Right forelimb (tissue), 1 donor: ENCODE data around the gene ZNF629.
A peak's percentile ranks its signal among the peaks of the same experiment; 100 is the strongest.
"Not testable (repeated sequence)": the region's sequence is repeated elsewhere in the genome, so short reads cannot be mapped to it uniquely, and the experiment has no call there.

ENCODE experiments used
- DNase-seq: peaks from one replicate; pipeline ENCODE4 v3.0.0-alpha.2; 2018

Gene ZNF629

GRCh38 chr16:30786936-30787612 is at the start of gene ZNF629:
TSS of gene ZNF629 (minus strand) at chr16:30787205. CDS start at chr16:30784482, 2,723 bp downstream.
- DNase-seq: peak; percentile 83

GRCh38 chr16:30834130-30834740 is 47.2 kb upstream of the ZNF629 start:
- DNase-seq: no peak

- no peak for DNase-seq
Observed at GRCh38 chr16:30830072-30830417, 43.0 kb upstream of the ZNF629 start.

GRCh38 chr16:30829130-30830071 is 42.4 kb upstream of the ZNF629 start:
- no peak for DNase-seq

DNA sequence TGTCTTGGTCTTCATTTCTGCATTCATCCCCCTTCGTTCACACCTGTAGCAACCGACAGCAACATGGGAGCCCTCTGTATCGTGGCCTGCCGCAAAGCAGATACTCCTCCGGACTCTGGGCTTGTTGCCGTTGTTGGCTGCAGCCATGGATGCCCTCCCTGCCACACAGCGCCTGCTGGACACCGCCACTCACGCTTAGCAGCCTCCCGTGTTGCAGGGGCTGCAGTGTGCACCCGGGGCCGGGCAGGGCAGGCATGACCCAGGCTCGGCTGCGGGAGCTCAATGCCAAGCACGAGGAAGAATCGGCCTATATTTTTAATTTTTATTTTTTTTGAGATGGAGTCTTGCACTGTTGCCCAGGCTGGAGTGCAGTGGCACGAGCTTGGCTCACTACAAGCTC is 34.9 kb upstream of the ZNF629 start:
- no peak for DNase-seq

GRCh38 chr16:30821441-30821840 is 34.4 kb upstream of the ZNF629 start:
- DNase-seq: not testable (repeated sequence)

DNA sequence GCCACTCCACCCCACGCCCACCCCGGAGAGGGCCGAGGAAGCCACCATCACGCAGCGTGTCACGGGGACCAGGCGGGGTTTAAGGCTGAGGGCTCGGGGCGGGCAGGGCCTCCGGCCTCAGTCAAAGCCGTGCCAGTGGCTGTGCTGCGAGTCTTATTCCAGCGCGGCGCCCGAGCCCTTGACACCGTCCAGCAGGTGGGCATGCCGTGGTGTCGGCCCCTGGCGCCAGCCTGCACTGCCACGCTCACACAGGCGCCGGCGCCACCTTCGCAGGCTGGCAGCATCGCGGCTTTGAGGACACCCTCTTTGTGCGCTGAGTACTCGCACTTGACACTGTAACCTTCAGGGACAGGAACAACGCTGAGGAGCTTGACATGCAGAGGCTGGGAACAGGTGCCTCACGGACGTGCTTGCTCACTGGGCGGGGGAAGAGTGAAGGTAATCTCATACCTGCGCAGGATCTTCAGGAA is 34.0 kb upstream of the ZNF629 start:
- no peak for DNase-seq

GRCh38 chr16:30816769-30817168 is 29.8 kb upstream of the ZNF629 start:
- no peak for DNase-seq

GRCh38 chr16:30813821-30814189 is 26.8 kb upstream of the ZNF629 start:
- DNase-seq: no peak

DNA sequence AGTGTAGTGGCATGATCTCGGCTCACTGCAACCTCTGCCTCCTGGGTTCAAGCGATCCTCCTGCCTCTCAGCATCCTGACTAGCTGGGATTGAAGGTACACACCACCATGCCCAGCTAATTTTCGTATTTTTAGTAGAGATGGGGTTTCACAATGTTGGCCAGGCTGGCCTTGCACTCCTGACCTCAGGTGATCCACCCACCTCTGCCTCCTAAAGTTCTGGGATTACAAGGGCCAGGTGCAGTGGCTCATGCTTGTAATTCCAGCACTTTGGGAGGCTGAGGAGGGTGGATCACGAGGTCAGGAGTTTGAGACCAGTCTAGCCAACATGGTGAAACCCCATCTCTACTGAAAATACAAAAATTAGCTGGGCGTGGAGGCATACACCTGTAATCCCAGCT is 22.7 kb upstream of the ZNF629 start:
- not testable (repeated sequence) for DNase-seq

- DNase-seq: not testable (repeated sequence)
Observed at GRCh38 chr16:30808890-30809426, 22.0 kb upstream of the ZNF629 start.

DNA sequence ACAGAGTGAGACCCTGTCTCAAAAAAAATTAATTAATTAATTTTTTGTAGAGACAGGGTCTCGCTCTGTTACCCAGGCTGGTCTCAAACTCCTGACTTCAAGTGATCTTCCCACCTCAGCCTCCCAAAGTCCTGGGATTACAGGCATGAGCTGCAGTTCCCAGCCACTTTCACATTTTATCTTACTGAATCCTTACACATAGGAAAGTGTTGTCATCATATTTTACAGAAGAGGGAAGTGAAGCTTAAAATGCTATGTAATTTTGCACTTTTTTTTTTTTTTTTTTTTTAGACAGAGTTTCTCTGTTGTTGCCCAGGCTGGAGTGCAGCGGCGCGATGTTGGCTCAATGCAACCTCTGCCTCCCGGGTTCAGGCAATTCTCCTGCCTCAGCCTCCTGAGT is 21.1 kb upstream of the ZNF629 start:
- no peak for DNase-seq

GRCh38 chr16:30805370-30806169 is 18.6 kb upstream of the ZNF629 start:
- DNase-seq: peak; percentile 91

DNA sequence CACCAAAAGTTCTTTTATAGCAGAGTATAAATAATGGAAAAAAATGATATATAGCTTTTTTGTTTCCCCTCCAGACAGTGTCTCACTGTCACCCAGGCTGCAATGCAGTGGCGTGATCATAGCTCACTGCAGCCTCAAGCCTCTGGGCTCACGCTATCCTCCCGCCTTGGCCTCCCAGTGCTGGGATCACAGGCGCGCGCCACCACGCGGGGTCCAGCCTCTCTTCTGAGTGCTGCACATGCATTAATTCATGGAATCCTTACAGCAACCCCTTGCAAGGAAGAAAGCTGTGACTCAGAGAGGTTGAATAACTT is 18.0 kb upstream of the ZNF629 start:
- DNase-seq: peak; percentile 56

GRCh38 chr16:30802936-30803335 is 15.9 kb upstream of the ZNF629 start:
- DNase-seq: no peak

GRCh38 chr16:30797670-30798309 is 10.8 kb upstream of the ZNF629 start:
- no peak for DNase-seq

DNA sequence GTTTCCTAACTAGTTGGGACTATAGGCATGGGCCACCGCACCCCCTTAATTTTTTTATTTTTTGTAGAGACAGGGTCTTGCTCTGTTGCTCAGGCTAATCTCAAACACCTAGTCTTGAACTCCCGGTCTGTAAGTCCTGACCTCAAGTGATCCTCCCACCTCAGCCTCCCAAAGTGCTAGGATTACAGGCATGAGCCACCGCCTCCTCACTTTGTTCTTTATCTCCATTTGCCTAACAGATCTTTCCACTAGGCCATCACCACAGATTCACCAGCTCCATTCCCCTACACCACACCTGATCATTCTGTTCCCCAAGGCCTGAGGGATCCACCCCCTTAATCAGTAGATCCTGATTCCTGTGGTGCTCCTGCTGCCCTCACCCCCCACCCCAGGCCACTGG is 7.6 kb upstream of the ZNF629 start:
- no peak for DNase-seq

- DNase-seq: no peak
Observed at GRCh38 chr16:30793508-30794069, 6.6 kb upstream of the ZNF629 start.

DNA sequence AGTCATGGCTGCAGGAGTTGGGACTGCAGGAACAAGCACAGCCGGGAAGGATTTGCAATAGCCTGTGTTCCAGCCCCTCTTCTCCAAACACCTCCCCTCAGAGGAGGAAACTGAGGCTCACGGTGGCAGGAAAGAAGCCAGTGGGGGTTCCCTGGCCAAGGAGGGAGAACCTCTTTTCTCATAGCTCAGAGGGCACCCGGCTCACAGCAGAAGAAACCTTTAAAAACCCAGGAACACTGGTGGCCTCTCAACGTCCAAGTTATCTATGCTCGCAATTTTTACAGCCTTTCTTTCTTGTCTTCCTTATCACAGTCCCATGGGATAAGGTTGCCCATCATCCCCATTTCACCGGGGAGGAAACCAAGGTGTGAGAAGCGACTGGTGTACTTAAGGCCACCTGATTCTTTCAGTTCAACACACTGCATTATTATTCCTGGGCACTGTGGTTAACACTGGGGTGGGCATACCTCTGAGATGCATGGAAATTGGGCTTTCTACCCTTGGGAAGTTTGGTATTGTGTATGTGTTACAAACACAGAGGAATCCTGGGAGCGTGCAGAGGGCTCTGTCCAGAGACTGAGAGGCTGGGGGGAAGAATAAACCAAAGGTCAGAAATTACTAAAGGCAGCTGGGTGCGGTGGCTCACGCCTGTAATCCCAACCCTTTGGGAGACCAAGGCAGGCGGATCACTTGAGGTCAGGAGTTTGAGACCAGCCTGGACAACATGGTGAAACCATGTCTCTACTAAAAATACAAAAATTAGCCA is 791 bp upstream of the ZNF629 start:
- no peak for DNase-seq

GRCh38 chr16:30786115-30786935 is 680 bp downstream of the ZNF629 start:
- DNase-seq: peak; percentile 75
